GM12878 (cell line): ENCODE measurements around the gene TOP2A. TPM values are rescaled to one million over a fixed set of nuclear protein-coding genes. Genes with fewer than 3 reads are reported as not detected.

ENCODE experiments used
- ATAC-seq: fragments of 200-7000 bp; cut with Tn5 transposase; 3 replicates; pipeline ENCODE4 v1.9.1; 2020; ENCODE audit warnings: mild to moderate bottlenecking, moderate library complexity
- BruUV-seq: library from RNA; stranded (reverse); fragments of 400-500 nt; replicated peaks from 2 replicates; lab custom pipeline; 2021; lab: Mats Ljungman, UMichigan
- CTCF ChIA-PET: fragments of 300-600 bp; sonication (Branson Sonifier 250); formaldehyde crosslinking; extraction: SDS; loops from one replicate; lab custom pipeline; 2021; ENCODE audit warnings: inconsistent platforms; lab: Yijun Ruan, JAX
- POLR2A ChIA-PET: fragments of 350-600 bp; formaldehyde crosslinking; extraction: SDS; loops from one replicate; lab custom pipeline; 2021; ENCODE audit warnings: inconsistent platforms; lab: Charles Lee
- RAD21 ChIA-PET: fragments of 300-600 bp; sonication (Branson Sonifier 250); formaldehyde crosslinking; loops from one replicate; lab custom pipeline; 2023; ENCODE audit warnings: antibody characterized with exemption; ENCODE audit not compliant: unreplicated experiment; lab: Charles Lee
- SMC1A ChIA-PET: fragments of 300-600 bp; sonication (Branson Sonifier 250); formaldehyde crosslinking; loops from one replicate; lab custom pipeline; 2023; ENCODE audit not compliant: unreplicated experiment, uncharacterized antibody; lab: Charles Lee
- DNase-seq: peaks from one replicate; pipeline ENCODE4 v3.0.0-alpha.2; 2011; ENCODE audit warnings: low read depth, low spot score
- FAIRE-seq: peaks from 3 replicates; lab custom pipeline; 2011; peaks lifted over from hg19 to GRCh38; lab: Jason Lieb, UNC
- H2AFZ ChIP-seq: 2 replicates; pipeline ENCODE4 v1.6.0; 2011; ENCODE audit warnings: low read depth, low read length, control low read depth; ENCODE audit not compliant: control insufficient read depth
- H3K27ac ChIP-seq: 2 replicates; pipeline ENCODE4 v1.5.1; 2011; ENCODE audit warnings: control low read depth; ENCODE audit not compliant: control insufficient read depth, insufficient read depth
- H3K27me3 ChIP-seq, 2 experiments: replicated peaks in 1 of 2; 2 replicates each; pipeline versions ENCODE4 v1.6.0 to v1.6.1; 2011; ENCODE audit warnings: low read length in 1 of 2; ENCODE audit not compliant: control insufficient read depth in 2 of 2, insufficient read depth in 2 of 2
- H3K36me3 ChIP-seq, 2 experiments: 2 replicates each; pipeline ENCODE4 v1.5.1; 2011; ENCODE audit warnings: low read length in 1 of 2; ENCODE audit not compliant: control insufficient read depth in 2 of 2, insufficient read depth in 2 of 2
- H3K4me1 ChIP-seq: 2 replicates; pipeline ENCODE4 v1.6.1; 2011; ENCODE audit warnings: mild to moderate bottlenecking, low read length, moderate library complexity, mixed read lengths; ENCODE audit not compliant: control insufficient read depth, insufficient read depth
- H3K4me2 ChIP-seq: 2 replicates; pipeline ENCODE4 v1.6.0; 2011; ENCODE audit warnings: control low read depth; ENCODE audit not compliant: control insufficient read depth, insufficient read depth
- H3K4me3 ChIP-seq: fragments of 200-600 bp; sonication (generic); 2 replicates; pipeline ENCODE4 v1.5.1; 2016
- H3K79me2 ChIP-seq: 2 replicates; pipeline ENCODE4 v1.6.0; 2011; ENCODE audit warnings: low read length; ENCODE audit not compliant: control insufficient read depth, insufficient read depth
- H3K9ac ChIP-seq: 2 replicates; pipeline ENCODE4 v1.8.0; 2011; ENCODE audit warnings: low read length, control low read depth, mixed read lengths; ENCODE audit not compliant: control insufficient read depth, insufficient read depth
- H3K9me3 ChIP-seq: replicated peaks from 3 replicates; pipeline ENCODE4 v1.5.1; 2011; ENCODE audit warnings: mild to moderate bottlenecking, low read length; ENCODE audit not compliant: control insufficient read depth, insufficient read depth
- H4K20me1 ChIP-seq: 2 replicates; pipeline ENCODE4 v1.6.0; 2011; ENCODE audit not compliant: control insufficient read depth, insufficient read depth
- BHLHE40 ChIP-seq, 2 experiments: fragments of 450-650 bp in 1 of 2; IDR thresholded peaks; 2 replicates each; pipeline ENCODE4 v1.6.1; 2011 to 2017; ENCODE audit warnings: low read depth in 2 of 2, borderline replicate concordance in 1 of 2, improper control_type of control experiment in 1 of 2, low read length in 1 of 2, mild to moderate bottlenecking in 1 of 2
- IKZF1 ChIP-seq: fragments of 450-650 bp; conservative IDR thresholded peaks from 2 replicates; pipeline ENCODE4 v1.6.1; 2017; ENCODE audit warnings: antibody characterized with exemption, mild to moderate bottlenecking
- KAT2A ChIP-seq: conservative IDR thresholded peaks from 2 replicates; pipeline ENCODE4 v1.6.1; 2011; ENCODE audit warnings: low read depth, low read length; ENCODE audit not compliant: control insufficient read depth
- LARP7 ChIP-seq: fragments of 450-650 bp; IDR thresholded peaks from 2 replicates; pipeline ENCODE4 v1.6.1; 2017; ENCODE audit warnings: mild to moderate bottlenecking
- NFYA ChIP-seq: IDR thresholded peaks from 2 replicates; pipeline ENCODE4 v1.6.1; 2011; ENCODE audit warnings: low read depth, mild to moderate bottlenecking, low read length, improper control_type of control experiment, borderline replicate concordance
- NR2C2 ChIP-seq: IDR thresholded peaks from 2 replicates; pipeline ENCODE4 v1.6.1; 2011; ENCODE audit warnings: borderline replicate concordance, low read depth; ENCODE audit not compliant: control insufficient read depth, insufficient read length
- NR2F1 ChIP-seq: fragments of 450-650 bp; conservative IDR thresholded peaks from 2 replicates; pipeline ENCODE4 v1.6.1; 2017; ENCODE audit warnings: mild to moderate bottlenecking
- NRF1 ChIP-seq: conservative IDR thresholded peaks from 2 replicates; pipeline ENCODE4 v1.6.1; 2011; ENCODE audit warnings: mild to moderate bottlenecking, low read depth, low read length, improper control_type of control experiment
- POLR2A ChIP-seq: IDR thresholded peaks from 2 replicates; pipeline ENCODE4 v1.6.1; 2011; ENCODE audit warnings: low read depth, mild to moderate bottlenecking, low read length
- RFX5 ChIP-seq: IDR thresholded peaks from 2 replicates; pipeline ENCODE4 v1.6.1; 2011; ENCODE audit warnings: low read depth, low read length, improper control_type of control experiment
- SMAD5 ChIP-seq: IDR thresholded peaks from 2 replicates; pipeline ENCODE4 v1.6.1; 2016; ENCODE audit warnings: antibody characterized with exemption, low read depth
- SREBF2 ChIP-seq: IDR thresholded peaks from 2 replicates; pipeline ENCODE4 v1.6.1; 2012; ENCODE audit warnings: mild to moderate bottlenecking, low read length
- TARDBP ChIP-seq: IDR thresholded peaks from 2 replicates; pipeline ENCODE4 v1.6.1; 2016; ENCODE audit warnings: borderline replicate concordance
- ZBTB33 ChIP-seq: fragments of 450-650 bp; IDR thresholded peaks from 2 replicates; pipeline ENCODE4 v1.6.1; 2017; ENCODE audit warnings: mild to moderate bottlenecking
- ZBTB40 ChIP-seq: fragments of 450-650 bp; IDR thresholded peaks from 2 replicates; pipeline ENCODE4 v1.6.1; 2016; ENCODE audit warnings: mild to moderate bottlenecking, moderate library complexity, borderline replicate concordance
- WGBS: methylation state at CpG from one replicate; pipeline ENCODE4 v1.1.6; 2016; ENCODE audit warnings: low lambda C conversion rate; ENCODE audit not compliant: insufficient replicate concordance, insufficient coverage; ENCODE audit errors: missing lambda C conversion rate; 5-methylcytosine and 5-hydroxymethylcytosine counted together
- in situ Hi-C: fragments of 300-500 bp; cut with MboI; formaldehyde crosslinking; loops from 9 replicates; pipeline ENCODE4 v1.14.3; 2018; ENCODE audit warnings: mixed read lengths
- intact Hi-C: fragments of 100-400 bp; cut with micrococcal nuclease; formaldehyde crosslinking; loops from one replicate; pipeline ENCODE4 v1.14.2; 2022; ENCODE audit not compliant: unreplicated experiment
- polyA plus RNA-seq, 11 experiments: library from polyadenylated mRNA; depleted of rRNA in 4 of 11; unstranded in 6 of 11; stranded (reverse) in 5 of 11; fragments of >200 nt; fragmentation: Nextera tagmentation in 4 of 11; fragmentation: Illumina TruSeq in 1 of 11; extraction: Ambion mirVana in 4 of 11; extraction: Trizol in 1 of 11; gene quantifications; 1 replicate in 1 of 11; 2 replicates in 10 of 11; pipeline versions ENCODE4 v1.2.1 to v1.2.3, GENCODE V29; 2011 to 2016; ENCODE audit warnings: inconsistent platforms in 2 of 11, missing spikeins in 2 of 11, low read depth in 1 of 11
- total RNA-seq, 4 experiments: library from RNA; depleted of rRNA in 3 of 4; stranded (reverse); fragments of >200 nt in 3 of 4; fragmentation: Illumina TruSeq in 1 of 4; extraction: Trizol in 1 of 4; gene quantifications; 2 replicates each; pipeline versions ENCODE4 v1.2.1 to v1.2.3, GENCODE V29; 2013 to 2021

TOP2A gene
- total and polyA plus RNA-seq, 10 of the 15 experiments (the other 5 are each of a cell fraction or from before 2014, with no cell fraction given) = 117 to 275 (median 232) TPM

GRCh38 chr17:40364121-40364861, 53.4 kb downstream of the TOP2A start, which contains the start of gene GJD3 (continued):
- TF ChIP-seq NR2C2 (no peak), ZBTB33 (no peak), NFYA (no peak), TARDBP (no peak)

GRCh38 chr17:40363111-40363827, 54.4 kb downstream of the TOP2A start:
- Histone ChIP-seq H3K4me1 (no peaks in the 10 kb centered on the region; the same call in none of the 2 replicates), H3K4me3 (peak overlapping the region; percentile 65; the same call in 1 of the 2 replicates), H3K9me3 (no peaks in the 10 kb centered on the region; the same call in 2 of the 3 replicates), H4K20me1 (no peaks in the 10 kb centered on the region), H3K27me3 (peaks cover 0 to 2% of the 10 kb centered on the region in 2 experiments; a peak in 1 of 4 replicates), H3K9ac (no peak overlapping the region; the same call in 1 of the 2 replicates), H3K4me2 (peak overlapping the region; percentile 85), H2AFZ (peak overlapping the region; percentile 62), H3K79me2 (no peaks in the 10 kb centered on the region), H3K27ac (no peak overlapping the region), H3K36me3 (no peaks in the 10 kb centered on the region)
- CTCF ChIA-PET = interaction anchor here (0.6 to 5.9 kb wide), 19 partner anchors 30 to 1299 kb away, joined by 3 to 75 read pairs (median 4); partner anchors contain the start of gene TOP2A
- SMC1A ChIA-PET = interaction anchor here (0.6 to 4.9 kb wide), 8 partner anchors 37 to 293 kb away, joined by 3 to 38 read pairs (median 4); partner anchors contain the start of gene IGFBP4
- peak; percentile 43 for ATAC-seq
- WGBS = 7% methylated on average over 74 of the region's 91 CpGs
- no peak for FAIRE-seq
- in situ Hi-C loops (no loop called here), intact Hi-C loops (loop anchor here (5.0 kb wide), 2 partner anchors 79 to 184 kb away; partner anchors contain the start of gene IGFBP4)
- no peak for DNase-seq
- POLR2A ChIA-PET = interaction anchor here (0.6 to 2.2 kb wide), 2 partner anchors 46 to 168 kb away, joined by 5 to 12 read pairs; no protein-coding TSS in a partner anchor
- RAD21 ChIA-PET = interaction anchor here (0.6 to 3.5 kb wide), 11 partner anchors 8 to 264 kb away, joined by 3 to 29 read pairs (median 3); partner anchors contain the start of gene IGFBP4
- BruUV-seq = no TSS peak
- TF ChIP-seq SMAD5 = no peak
- 0 out of 2 replicates have a peak, but pooled peaks have one; percentile 2 for TF ChIP-seq NR2F1
- TF ChIP-seq LARP7 = peak; percentile 69
- TF ChIP-seq ZBTB40 = no peak
- TF ChIP-seq RFX5 = no peak
- no peak for TF ChIP-seq KAT2A
- TF ChIP-seq NRF1 = no peak
- TF ChIP-seq SREBF2 = no peak
- TF ChIP-seq BHLHE40 (IDR thresholded peaks at IDR 0.05; ENCODE audit: borderline replicate concordance in 1 of 2, low read depth in 2 of 2, low read length in 1 of 2) = no peak
- no peak for TF ChIP-seq POLR2A
- TF ChIP-seq IKZF1 = peak; percentile 62
- no peak for TF ChIP-seq NR2C2
